Activated T-helper 17 cell treated with anti-CD3 and anti-CD28 coated beads, Interleukin-2, amount 50 U/mL, for 72 hours (primary cell): Measurements from ENCODE around the gene TDP2. TPM values are rescaled to one million over a fixed set of nuclear protein-coding genes. Genes with fewer than 3 reads are reported as not detected.
"Not testable (repeated sequence)": the region's sequence is repeated elsewhere in the genome, so short reads cannot be mapped to it uniquely, and the experiment has no call there.

Experiments
- ATAC-seq: fragments of 150-1000 bp; cut with Tn5 transposase; replicated peaks from 2 replicates; pipeline ENCODE4 v1.10.0; 2021; ENCODE audit warnings: mild to moderate bottlenecking, moderate library complexity
- H3K27ac Mint-ChIP-seq: one replicate; pipeline ENCODE4 v1.8.0; 2022; ENCODE audit warnings: mixed read lengths
- H3K27me3 Mint-ChIP-seq: one replicate; pipeline ENCODE4 v1.8.0; 2022; ENCODE audit warnings: mixed read lengths
- H3K36me3 Mint-ChIP-seq: one replicate; pipeline ENCODE4 v1.8.0; 2022; ENCODE audit warnings: low read depth, mild to moderate bottlenecking, mixed read lengths
- H3K4me1 Mint-ChIP-seq: one replicate; pipeline ENCODE4 v1.8.0; 2022; ENCODE audit warnings: mixed read lengths
- H3K4me3 Mint-ChIP-seq: one replicate; pipeline ENCODE4 v1.8.0; 2022; ENCODE audit warnings: mild to moderate bottlenecking, mixed read lengths
- H3K9me3 Mint-ChIP-seq: one replicate; pipeline ENCODE4 v1.8.0; 2022; ENCODE audit warnings: mixed read lengths
- total RNA-seq, 2 donors: library from RNA; stranded (reverse); gene quantifications; one replicate each; pipeline ENCODE4 v1.2.3, GENCODE V29; 2022

Gene TDP2
- total RNA-seq, 2 donors from 2014 or later: 51.6 to 55.3 TPM

- peak overlapping the region; percentile 47 for H3K27ac Mint-ChIP-seq
These were observed 25.3 kb upstream of the TDP2 start for GRCh38 chr6:24692003-24692402.

GRCh38 chr6:24691550-24691949 is 24.9 kb upstream of the TDP2 start:
- ATAC-seq: no peak
- H3K27ac Mint-ChIP-seq: peak overlapping the region; percentile 47

More at GRCh38 chr6:24692003-24692402, 25.3 kb upstream of the TDP2 start:
- Mint-ChIP-seq H3K4me3 (no peak overlapping the region), H3K9me3 (no peaks in the 10 kb centered on the region), H3K27me3 (no peaks in the 10 kb centered on the region), H3K4me1 (peaks cover 22% of the 10 kb centered on the region), H3K36me3 (peaks cover 18% of the 10 kb centered on the region)
- ATAC-seq: no peak

GRCh38 chr6:24690593-24690992 is 23.9 kb upstream of the TDP2 start:
- ATAC-seq: no peak
- H3K36me3 Mint-ChIP-seq: peaks cover 19% of the 10 kb centered on the region
- peak overlapping the region; percentile 47 for H3K27ac Mint-ChIP-seq
- H3K27me3 Mint-ChIP-seq: no peaks in the 10 kb centered on the region
- no peak overlapping the region for H3K4me3 Mint-ChIP-seq
- peaks cover 14% of the 10 kb centered on the region for H3K4me1 Mint-ChIP-seq
- no peaks in the 10 kb centered on the region for H3K9me3 Mint-ChIP-seq

More at GRCh38 chr6:24691550-24691949, 24.9 kb upstream of the TDP2 start:
- Mint-ChIP-seq H3K36me3 (peaks cover 19% of the 10 kb centered on the region), H3K9me3 (no peaks in the 10 kb centered on the region), H3K4me3 (no peak overlapping the region), H3K27me3 (no peaks in the 10 kb centered on the region), H3K4me1 (peaks cover 22% of the 10 kb centered on the region)

DNA sequence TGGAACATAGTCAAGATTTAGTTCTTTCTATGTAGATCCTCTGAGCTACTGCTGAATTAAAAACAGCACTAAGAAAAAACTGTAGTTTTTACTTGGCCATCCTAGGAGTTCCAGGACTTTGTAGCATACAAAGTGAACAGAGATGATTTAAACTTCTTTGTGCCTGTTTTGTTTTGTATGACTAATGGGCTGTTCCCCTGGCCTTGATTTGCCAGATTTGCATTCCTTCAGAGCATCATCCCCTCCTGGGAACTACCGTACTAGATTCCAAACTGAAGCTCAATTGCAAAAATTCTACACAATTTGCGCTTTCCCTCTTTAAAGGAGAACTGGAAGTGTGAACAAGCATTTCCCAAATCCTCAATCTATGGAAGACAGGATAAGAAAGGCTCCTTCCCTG is 23.3 kb upstream of the TDP2 start:
- ATAC-seq: no peak
- Mint-ChIP-seq H3K27me3 (no peaks in the 10 kb centered on the region), H3K4me1 (peaks cover 10% of the 10 kb centered on the region)

GRCh38 chr6:24686946-24687345 is 20.2 kb upstream of the TDP2 start:
- no peaks in the 10 kb centered on the region for H3K9me3 Mint-ChIP-seq
- no peak overlapping the region for H3K27ac Mint-ChIP-seq
- no peak overlapping the region for H3K4me3 Mint-ChIP-seq
- no peaks in the 10 kb centered on the region for H3K27me3 Mint-ChIP-seq
- no peak for ATAC-seq
- peaks cover 19% of the 10 kb centered on the region for H3K36me3 Mint-ChIP-seq
- peaks cover 3% of the 10 kb centered on the region for H3K4me1 Mint-ChIP-seq

More for the DNA sequence above, 23.3 kb upstream of the TDP2 start:
- H3K36me3 Mint-ChIP-seq: peaks cover 19% of the 10 kb centered on the region
- no peak overlapping the region for H3K27ac Mint-ChIP-seq
- H3K9me3 Mint-ChIP-seq: no peaks in the 10 kb centered on the region
- H3K4me3 Mint-ChIP-seq: no peak overlapping the region

- peaks cover 19% of the 10 kb centered on the region for H3K36me3 Mint-ChIP-seq
- H3K27me3 Mint-ChIP-seq: no peaks in the 10 kb centered on the region
- H3K27ac Mint-ChIP-seq: no peak overlapping the region
- no peak for ATAC-seq
- H3K9me3 Mint-ChIP-seq: no peaks in the 10 kb centered on the region
- H3K4me3 Mint-ChIP-seq: no peak overlapping the region
- no peaks in the 10 kb centered on the region for H3K4me1 Mint-ChIP-seq
These were observed 19.7 kb upstream of the TDP2 start for GRCh38 chr6:24686408-24686807.

DNA sequence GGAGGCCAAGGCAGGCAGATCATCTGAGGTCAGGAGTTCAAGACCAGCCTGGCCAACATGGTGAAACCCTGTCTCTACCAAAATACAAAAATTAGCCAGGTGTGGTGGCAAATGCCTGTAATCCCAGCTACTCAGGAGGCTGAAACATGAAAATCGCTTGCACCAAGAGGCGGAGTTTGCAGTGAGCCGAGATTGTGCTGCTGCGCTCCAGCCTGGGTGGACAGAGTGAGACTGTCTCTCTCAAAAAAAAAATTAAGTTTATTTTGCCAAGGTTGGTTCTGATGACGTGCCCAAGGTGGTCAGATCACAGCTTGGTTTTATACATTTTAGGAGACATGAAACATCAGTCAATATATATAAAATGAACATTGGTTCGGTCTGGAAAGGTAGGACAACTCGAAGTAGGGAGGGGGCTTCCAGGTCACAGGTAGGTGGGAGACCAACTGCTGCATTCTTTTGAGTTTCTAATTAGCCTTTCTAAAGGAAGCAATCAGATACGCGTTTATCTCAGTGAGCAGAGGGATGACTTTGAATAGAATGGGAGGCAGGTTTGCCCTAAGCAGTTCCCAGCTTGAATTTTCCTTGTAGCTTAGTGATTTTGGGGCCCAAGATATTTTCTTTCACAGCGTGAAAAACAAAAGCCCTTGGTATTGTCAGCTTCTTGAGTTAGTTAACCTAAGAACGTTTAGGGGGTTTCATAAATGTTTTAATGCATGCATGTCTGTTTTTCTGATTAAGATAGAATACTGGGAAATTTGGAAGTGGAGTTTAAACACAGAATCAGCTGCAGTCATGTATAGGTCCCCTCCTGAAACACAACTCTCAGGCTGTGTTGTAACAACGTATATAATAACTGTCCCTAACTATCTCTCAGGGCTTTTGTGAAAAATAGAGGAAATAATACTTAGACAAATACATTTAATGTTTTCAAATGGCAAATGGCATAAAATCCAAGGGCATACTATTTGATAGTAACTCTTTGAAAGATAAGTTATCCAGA is 16.9 kb upstream of the TDP2 start:
- H3K4me1 Mint-ChIP-seq: no peaks in the 10 kb centered on the region
- no peaks in the 10 kb centered on the region for H3K9me3 Mint-ChIP-seq
- no peak overlapping the region for H3K4me3 Mint-ChIP-seq
- peaks cover 16% of the 10 kb centered on the region for H3K36me3 Mint-ChIP-seq
- no peak for ATAC-seq
- no peak overlapping the region for H3K27ac Mint-ChIP-seq
- H3K27me3 Mint-ChIP-seq: no peaks in the 10 kb centered on the region

GRCh38 chr6:24680582-24680981 is 13.9 kb upstream of the TDP2 start:
- ATAC-seq: no peak
- H3K9me3 Mint-ChIP-seq: no peaks in the 10 kb centered on the region
- H3K27me3 Mint-ChIP-seq: no peaks in the 10 kb centered on the region
- H3K27ac Mint-ChIP-seq: no peak overlapping the region
- no peaks in the 10 kb centered on the region for H3K36me3 Mint-ChIP-seq
- H3K4me3 Mint-ChIP-seq: no peak overlapping the region
- no peaks in the 10 kb centered on the region for H3K4me1 Mint-ChIP-seq

- not testable (repeated sequence) for ATAC-seq, H3K27me3 Mint-ChIP-seq, H3K36me3 Mint-ChIP-seq, H3K27ac Mint-ChIP-seq, H3K4me1 Mint-ChIP-seq, H3K9me3 Mint-ChIP-seq, H3K4me3 Mint-ChIP-seq
These were observed 12.2 kb upstream of the TDP2 start for GRCh38 chr6:24678792-24679352.

DNA sequence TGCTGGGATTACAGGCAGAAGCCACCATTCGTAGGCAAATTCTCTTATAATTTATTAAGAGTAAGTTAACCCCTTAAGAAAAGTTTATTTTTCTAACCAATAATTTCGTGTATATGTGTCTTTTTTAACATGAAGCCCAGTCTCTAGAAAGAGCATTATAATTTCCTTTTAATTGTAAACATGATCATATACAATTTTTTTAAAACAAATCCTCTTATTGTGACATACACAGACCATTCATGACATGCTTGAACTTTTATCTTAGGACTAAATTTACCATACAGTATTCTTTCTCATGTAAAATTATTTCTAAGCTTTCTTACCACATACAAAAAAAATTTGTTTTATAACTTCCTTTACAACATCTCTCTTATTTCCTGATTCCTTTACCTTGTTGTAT is 6.9 kb upstream of the TDP2 start:
- no peaks in the 10 kb centered on the region for H3K27me3 Mint-ChIP-seq
- no peak overlapping the region for H3K4me3 Mint-ChIP-seq
- no peak overlapping the region for H3K27ac Mint-ChIP-seq

GRCh38 chr6:24672620-24673182 is 6.0 kb upstream of the TDP2 start:
- Mint-ChIP-seq H3K36me3 (peaks cover 12% of the 10 kb centered on the region), H3K27me3 (no peaks in the 10 kb centered on the region), H3K9me3 (no peaks in the 10 kb centered on the region), H3K27ac (no peak overlapping the region), H3K4me3 (no peak overlapping the region), H3K4me1 (peaks cover 8% of the 10 kb centered on the region)
- no peak for ATAC-seq

More for the DNA sequence above, 6.9 kb upstream of the TDP2 start:
- Mint-ChIP-seq H3K4me1 (peaks cover 5% of the 10 kb centered on the region), H3K36me3 (peaks cover 12% of the 10 kb centered on the region), H3K9me3 (no peaks in the 10 kb centered on the region)
- no peak for ATAC-seq

DNA sequence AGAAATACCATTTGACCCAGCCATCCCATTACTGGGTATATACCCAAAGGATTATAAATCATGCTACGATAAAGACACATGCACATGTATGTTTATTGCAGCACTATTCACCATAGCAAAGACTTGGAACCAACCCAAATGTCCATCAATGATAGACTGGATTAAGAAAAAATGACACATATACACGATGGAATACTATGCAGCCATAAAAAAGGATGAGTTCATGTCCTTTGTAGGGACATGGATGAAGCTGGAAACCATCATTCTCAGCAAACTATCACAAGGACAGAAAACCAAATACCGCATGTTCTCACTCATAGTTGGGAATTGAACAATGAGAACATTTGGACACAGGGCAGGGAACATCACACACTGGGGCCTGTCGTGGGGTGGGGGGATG is 4.4 kb upstream of the TDP2 start:
- not testable (repeated sequence) for H3K27ac Mint-ChIP-seq, ATAC-seq, H3K9me3 Mint-ChIP-seq, H3K27me3 Mint-ChIP-seq, H3K4me1 Mint-ChIP-seq, H3K4me3 Mint-ChIP-seq
- peaks cover 26% of the 10 kb centered on the region for H3K36me3 Mint-ChIP-seq

GRCh38 chr6:24670492-24670891 is 3.8 kb upstream of the TDP2 start:
- peaks cover 32% of the 10 kb centered on the region for H3K36me3 Mint-ChIP-seq

DNA sequence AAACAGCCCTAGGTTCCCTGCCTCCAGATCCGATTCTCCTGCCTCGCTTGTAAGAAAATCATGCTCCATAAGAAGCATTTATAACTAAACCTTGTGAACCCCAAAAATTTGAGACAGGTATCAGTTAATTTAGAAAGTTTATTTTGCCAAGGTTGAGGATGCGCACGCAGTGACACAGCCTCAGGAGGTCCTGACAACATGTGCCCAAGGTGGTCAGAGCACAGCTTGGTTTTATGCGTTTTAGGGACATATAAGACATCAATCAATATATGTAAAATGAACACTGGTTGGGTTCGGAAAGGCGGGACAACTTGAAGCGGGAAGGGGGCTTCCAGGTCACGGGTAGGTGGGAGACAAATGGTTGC is 2.3 kb upstream of the TDP2 start:
- Mint-ChIP-seq H3K9me3 (no peaks in the 10 kb centered on the region), H3K36me3 (peaks cover 47% of the 10 kb centered on the region), H3K27me3 (no peaks in the 10 kb centered on the region), H3K4me1 (peaks cover 23% of the 10 kb centered on the region), H3K4me3 (peak overlapping the region; percentile 94), H3K27ac (no peak overlapping the region)
- ATAC-seq: no peak

More at GRCh38 chr6:24670492-24670891, 3.8 kb upstream of the TDP2 start:
- not testable (repeated sequence) for ATAC-seq, H3K27ac Mint-ChIP-seq, H3K9me3 Mint-ChIP-seq, H3K27me3 Mint-ChIP-seq, H3K4me3 Mint-ChIP-seq
- peaks cover 10% of the 10 kb centered on the region for H3K4me1 Mint-ChIP-seq
